GM12864 (cell line): ENCODE data around the gene SPNS2.

Experiments
- DNase-seq: peaks from one replicate; pipeline ENCODE4 v3.0.0-alpha.2; 2011; ENCODE audit warnings: low read depth
- H3K4me3 ChIP-seq: 2 replicates; pipeline ENCODE4 v1.5.1; 2011; ENCODE audit warnings: mild to moderate bottlenecking, low read depth, low read length, control low read depth
- TF ChIP-seq, protein P1 (sequence below): IDR thresholded peaks from 2 replicates; pipeline ENCODE4 v1.5.1; 2011; ENCODE audit warnings: low read depth, mild to moderate bottlenecking, moderate library complexity, low read length, control low read depth, inconsistent platforms; ENCODE audit errors: missing control alignments

The SPNS2 gene

GRCh38 chr17:4587195-4587594 lies 88.5 kb downstream of the SPNS2 start:
- no peak for DNase-seq
- H3K4me3 ChIP-seq, result no peak overlapping the region
- TF ChIP-seq, protein P1, sequence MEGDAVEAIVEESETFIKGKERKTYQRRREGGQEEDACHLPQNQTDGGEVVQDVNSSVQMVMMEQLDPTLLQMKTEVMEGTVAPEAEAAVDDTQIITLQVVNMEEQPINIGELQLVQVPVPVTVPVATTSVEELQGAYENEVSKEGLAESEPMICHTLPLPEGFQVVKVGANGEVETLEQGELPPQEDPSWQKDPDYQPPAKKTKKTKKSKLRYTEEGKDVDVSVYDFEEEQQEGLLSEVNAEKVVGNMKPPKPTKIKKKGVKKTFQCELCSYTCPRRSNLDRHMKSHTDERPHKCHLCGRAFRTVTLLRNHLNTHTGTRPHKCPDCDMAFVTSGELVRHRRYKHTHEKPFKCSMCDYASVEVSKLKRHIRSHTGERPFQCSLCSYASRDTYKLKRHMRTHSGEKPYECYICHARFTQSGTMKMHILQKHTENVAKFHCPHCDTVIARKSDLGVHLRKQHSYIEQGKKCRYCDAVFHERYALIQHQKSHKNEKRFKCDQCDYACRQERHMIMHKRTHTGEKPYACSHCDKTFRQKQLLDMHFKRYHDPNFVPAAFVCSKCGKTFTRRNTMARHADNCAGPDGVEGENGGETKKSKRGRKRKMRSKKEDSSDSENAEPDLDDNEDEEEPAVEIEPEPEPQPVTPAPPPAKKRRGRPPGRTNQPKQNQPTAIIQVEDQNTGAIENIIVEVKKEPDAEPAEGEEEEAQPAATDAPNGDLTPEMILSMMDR, result no peak

DNA sequence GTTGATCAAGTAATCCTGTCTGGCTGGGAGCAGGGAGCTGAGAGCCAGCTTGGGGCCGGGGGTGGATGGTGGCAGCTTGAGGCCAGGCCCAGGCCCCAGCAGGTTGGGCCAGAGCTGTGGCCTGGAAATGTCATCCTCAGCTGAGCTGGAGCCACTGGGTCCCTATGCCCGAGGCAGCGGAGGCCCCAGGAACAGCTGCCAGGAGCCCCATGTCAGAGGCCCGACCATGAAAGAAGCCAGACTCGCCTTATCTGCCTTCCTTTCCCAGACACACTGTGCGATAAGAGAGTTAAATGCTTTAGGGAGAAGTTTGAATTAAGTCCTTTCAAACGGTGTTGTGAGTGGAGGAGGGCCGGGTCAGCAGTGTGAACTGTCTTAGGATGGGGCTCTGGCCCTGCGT lies 89.1 kb downstream of the SPNS2 start:
- DNase-seq, result no peak
- no peak overlapping the region for H3K4me3 ChIP-seq
- TF ChIP-seq, protein P1, result no peak

DNA sequence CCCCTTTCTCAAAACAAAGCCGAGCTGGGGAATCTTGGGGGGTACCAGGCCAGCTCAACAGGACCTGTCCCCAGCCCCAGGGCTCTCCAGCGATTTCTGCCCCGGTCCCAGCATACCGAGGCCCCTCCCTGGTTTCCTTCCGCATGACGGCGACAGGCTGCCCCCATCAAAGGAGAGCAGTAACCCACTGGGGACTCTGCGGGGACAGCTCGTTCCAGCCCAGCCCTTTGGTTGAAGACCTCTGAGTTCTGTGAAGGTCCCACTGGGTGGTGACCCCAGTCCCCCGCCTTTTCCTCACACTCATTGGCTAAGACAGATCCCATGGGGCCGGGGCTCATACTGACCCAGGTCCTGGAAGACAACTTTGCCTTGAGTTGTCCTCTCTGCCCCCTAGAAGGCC lies 89.7 kb downstream of the SPNS2 start:
- TF ChIP-seq, protein P1, result no peak
- no peak for DNase-seq
- no peak overlapping the region for H3K4me3 ChIP-seq
